Muscle of arm (tissue), 12 donors: ENCODE results near the gene DLEC1. TPM values are rescaled to one million over a fixed set of nuclear protein-coding genes. Genes with fewer than 3 reads are reported as not detected.

ENCODE experiments used
- DNase-seq: peaks from one replicate; pipeline ENCODE4 v3.0.0-alpha.2; 2013
- polyA plus RNA-seq, 12 donors: library from polyadenylated mRNA; unstranded; fragments of 120-200 nt; gene quantifications; one replicate each; pipeline ENCODE4 v1.2.1, GENCODE V29; 2013; ENCODE audit not compliant: insufficient read length in 12 of 12

DLEC1 gene
- polyA plus RNA-seq, 12 donors, result 0.14 to 1.1 (median 0.49) TPM; not detected in 2

- peak; percentile 99 for DNase-seq
Observed at GRCh38 chr3:38136777-38137614, 98.0 kb downstream of the DLEC1 start, which contains the start of gene ACAA1. Gene ACAA1, minus strand, starts transcription at chr3:38137127. Its CDS starts 92 bp downstream, at chr3:38137035.

DNA sequence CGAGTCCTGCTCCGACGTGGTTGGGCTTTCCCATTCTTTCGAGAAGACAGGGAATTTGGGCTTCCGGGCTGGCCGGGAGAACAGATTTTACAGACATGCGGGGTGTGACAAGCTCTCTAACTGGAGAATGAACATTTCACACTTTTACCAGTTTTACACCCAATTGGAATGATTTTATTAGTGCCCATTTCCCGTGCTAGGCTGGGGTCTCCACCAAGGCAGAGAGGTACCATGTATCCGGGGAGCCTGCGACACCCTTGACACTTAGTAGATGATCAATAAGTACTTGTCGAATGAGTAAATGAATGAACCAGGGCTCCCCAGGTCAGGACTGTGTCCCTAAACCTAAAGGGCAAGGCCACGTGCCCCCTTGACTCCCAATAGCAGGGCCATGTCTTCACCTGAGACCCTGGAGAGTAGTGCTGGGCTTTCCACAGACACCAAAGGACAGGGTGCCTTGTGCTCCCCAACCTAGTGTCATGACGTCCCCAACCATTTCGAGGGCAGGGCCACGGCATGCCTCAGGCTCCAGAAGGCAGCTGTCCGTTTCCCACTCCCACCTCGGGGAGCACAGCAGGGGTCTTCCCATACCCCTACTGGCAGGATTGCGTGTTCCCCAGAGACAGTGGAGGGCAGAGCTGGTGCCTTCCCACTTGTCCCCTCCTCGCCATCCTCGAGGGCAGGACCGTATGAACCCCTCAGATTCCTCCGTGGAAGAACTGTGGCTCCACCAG, 98.8 kb downstream of the DLEC1 start:
- no peak for DNase-seq

GRCh38 chr3:38138349-38139190, 99.6 kb downstream of the DLEC1 start, which contains the start of gene MYD88:
Gene MYD88, plus strand, starts transcription at chr3:38138661. Its CDS starts 40 bp downstream, at chr3:38138701.
- peak; percentile 69 for DNase-seq

DNA sequence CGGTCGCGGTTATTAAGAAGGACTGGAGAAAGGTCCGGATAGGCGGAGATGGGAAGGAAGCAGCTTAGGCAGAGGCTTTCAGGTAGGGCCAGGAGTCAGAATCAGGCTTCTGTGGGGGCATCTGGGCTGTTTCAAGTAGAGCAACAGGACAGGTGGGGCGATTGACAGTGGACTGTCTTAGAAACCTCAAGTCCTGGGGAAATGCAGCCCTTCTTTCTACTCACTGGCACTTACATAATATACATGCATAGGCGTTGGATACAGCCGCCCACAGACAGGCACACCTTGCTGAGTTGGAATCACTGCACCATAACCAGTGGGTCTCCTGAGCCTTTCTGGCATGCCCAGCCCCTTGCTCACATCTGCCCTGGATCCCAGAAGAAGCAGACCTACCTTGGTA, 100.2 kb downstream of the DLEC1 start:
- DNase-seq, result no peak

- DNase-seq, result no peak
Observed at GRCh38 chr3:38139652-38140051, 100.6 kb downstream of the DLEC1 start.

DNA sequence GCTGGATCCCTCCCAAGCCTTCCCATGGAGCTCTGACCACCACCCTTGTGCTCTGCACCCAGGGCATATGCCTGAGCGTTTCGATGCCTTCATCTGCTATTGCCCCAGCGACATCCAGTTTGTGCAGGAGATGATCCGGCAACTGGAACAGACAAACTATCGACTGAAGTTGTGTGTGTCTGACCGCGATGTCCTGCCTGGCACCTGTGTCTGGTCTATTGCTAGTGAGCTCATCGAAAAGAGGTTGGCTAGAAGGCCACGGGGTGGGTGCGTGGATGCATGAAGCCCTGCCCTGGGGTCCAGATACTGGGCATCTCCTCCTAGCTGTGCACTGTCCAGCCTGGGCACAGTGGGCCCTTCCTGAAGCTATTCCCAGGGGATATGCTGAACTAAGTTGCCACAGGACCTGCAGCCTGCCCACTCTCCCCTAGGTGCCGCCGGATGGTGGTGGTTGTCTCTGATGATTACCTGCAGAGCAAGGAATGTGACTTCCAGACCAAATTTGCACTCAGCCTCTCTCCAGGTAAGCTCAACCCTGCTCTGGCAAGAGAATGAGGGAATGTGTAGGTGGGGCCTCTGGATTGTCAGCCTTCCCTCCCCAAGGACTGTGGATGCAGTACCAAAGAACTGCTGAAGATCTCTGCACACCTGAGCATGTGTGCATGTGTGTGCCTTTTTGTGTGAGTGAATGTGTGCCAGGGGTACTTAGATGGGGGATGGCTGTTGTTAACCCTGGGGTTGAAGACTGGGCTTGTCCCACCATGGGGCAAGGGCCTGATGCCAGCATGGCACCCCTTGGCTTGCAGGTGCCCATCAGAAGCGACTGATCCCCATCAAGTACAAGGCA, 101.5 kb downstream of the DLEC1 start:
- no peak for DNase-seq

DNA sequence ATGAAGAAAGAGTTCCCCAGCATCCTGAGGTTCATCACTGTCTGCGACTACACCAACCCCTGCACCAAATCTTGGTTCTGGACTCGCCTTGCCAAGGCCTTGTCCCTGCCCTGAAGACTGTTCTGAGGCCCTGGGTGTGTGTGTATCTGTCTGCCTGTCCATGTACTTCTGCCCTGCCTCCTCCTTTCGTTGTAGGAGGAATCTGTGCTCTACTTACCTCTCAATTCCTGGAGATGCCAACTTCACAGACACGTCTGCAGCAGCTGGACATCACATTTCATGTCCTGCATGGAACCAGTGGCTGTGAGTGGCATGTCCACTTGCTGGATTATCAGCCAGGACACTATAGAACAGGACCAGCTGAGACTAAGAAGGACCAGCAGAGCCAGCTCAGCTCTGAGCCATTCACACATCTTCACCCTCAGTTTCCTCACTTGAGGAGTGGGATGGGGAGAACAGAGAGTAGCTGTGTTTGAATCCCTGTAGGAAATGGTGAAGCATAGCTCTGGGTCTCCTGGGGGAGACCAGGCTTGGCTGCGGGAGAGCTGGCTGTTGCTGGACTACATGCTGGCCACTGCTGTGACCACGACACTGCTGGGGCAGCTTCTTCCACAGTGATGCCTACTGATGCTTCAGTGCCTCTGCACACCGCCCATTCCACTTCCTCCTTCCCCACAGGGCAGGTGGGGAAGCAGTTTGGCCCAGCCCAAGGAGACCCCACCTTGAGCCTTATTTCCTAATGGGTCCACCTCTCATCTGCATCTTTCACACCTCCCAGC, 102.4 kb downstream of the DLEC1 start:
- DNase-seq, result no peak

DNA sequence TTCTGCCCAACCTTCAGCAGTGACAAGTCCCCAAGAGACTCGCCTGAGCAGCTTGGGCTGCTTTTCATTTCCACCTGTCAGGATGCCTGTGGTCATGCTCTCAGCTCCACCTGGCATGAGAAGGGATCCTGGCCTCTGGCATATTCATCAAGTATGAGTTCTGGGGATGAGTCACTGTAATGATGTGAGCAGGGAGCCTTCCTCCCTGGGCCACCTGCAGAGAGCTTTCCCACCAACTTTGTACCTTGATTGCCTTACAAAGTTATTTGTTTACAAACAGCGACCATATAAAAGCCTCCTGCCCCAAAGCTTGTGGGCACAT, 102.9 kb downstream of the DLEC1 start:
- no peak for DNase-seq

GRCh38 chr3:38142959-38143358, 104.0 kb downstream of the DLEC1 start:
- DNase-seq, result no peak

GRCh38 chr3:38143511-38143910, 104.5 kb downstream of the DLEC1 start:
- DNase-seq, result no peak

DNA sequence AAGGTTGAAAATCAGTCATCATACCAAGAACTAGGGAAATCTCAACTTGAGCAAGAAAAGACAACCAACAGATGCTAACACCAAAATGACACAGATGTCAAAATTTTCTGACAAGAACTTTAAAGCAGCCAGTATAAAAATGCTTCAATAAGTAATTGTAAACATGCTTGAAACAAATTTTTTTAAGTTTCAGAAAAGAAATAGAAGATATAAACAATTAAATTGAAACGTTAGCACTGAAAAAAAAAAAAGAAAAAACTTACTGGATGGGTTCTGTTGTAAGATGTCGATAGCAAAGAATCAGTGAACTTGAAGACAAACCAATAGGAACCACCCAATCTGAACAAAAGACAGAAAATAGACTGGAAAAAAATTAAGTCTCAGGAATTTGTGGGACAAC, 107.5 kb downstream of the DLEC1 start:
- no peak for DNase-seq

DNA sequence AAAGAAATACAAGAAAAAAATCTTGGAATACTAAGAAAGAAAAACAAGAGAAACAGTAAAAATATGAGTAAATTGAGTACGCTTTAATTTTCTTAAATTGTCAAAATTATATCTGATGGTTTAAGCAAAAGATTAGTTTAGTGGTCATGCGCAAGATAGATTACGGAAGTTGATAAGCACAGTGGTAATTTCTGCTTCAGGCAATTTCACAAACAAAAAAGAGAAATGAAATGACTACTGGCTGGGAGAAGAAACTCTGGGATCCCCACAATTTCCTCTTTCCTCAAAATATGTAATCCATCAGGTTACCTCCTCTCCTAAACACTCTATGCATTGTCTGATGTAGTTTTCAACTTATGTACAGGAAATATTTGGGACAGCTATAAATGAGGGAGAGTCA, 108.4 kb downstream of the DLEC1 start:
- no peak for DNase-seq

- DNase-seq, result no peak
Observed at GRCh38 chr3:38148311-38148882, 109.4 kb downstream of the DLEC1 start.

GRCh38 chr3:38149708-38150107, 110.7 kb downstream of the DLEC1 start:
- DNase-seq, result no peak

- DNase-seq, result no peak
Observed at GRCh38 chr3:38150780-38151528, 111.9 kb downstream of the DLEC1 start.

GRCh38 chr3:38151667-38152265, 112.8 kb downstream of the DLEC1 start:
- no peak for DNase-seq

DNA sequence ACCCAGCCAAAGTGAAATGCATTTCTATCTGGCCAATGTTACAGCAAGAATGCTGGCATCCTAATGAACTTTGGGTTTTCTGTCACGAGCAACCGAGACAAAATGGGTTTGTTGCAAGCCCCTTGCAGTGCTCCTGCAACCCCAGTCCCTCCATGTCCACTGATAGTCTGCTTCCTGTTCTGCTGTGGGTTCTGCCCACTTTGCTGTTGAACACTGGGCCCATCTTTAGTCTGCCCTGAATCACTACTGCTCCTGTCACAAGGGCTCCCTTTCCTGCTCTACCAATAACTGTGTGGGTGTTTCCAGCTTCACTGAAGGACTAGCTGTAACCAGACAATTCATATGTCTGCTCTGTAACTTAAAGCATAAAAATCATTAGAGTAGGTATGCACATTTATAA, 113.6 kb downstream of the DLEC1 start:
- no peak for DNase-seq

GRCh38 chr3:38153221-38153620, 114.2 kb downstream of the DLEC1 start:
- DNase-seq, result no peak

- no peak for DNase-seq
Observed at GRCh38 chr3:38154033-38154494, 115.1 kb downstream of the DLEC1 start.
